Esophagus muscularis mucosa (tissue), 3 donors: Measurements from ENCODE around the gene TMEM131L.

Source experiments
- POLR2A ChIP-seq: fragments of 450-650 bp; IDR thresholded peaks from one replicate; pipeline ENCODE4 v1.6.1; 2017; ENCODE audit warnings: antibody characterized with exemption, moderate library complexity, mild to moderate bottlenecking, low read depth
- POLR2AphosphoS5 ChIP-seq, 2 donors: sonication (generic); formaldehyde crosslinking; IDR thresholded peaks; one replicate each; pipeline ENCODE4 v1.6.1; 2017; ENCODE audit warnings: antibody characterized with exemption in 2 of 2
- TF ChIP-seq, protein P1 (sequence below), 3 experiments: fragments of 200-600 bp in 2 of 3; fragments of 450-650 bp in 1 of 3; sonication (generic) in 2 of 3; IDR thresholded peaks; one replicate each; pipeline ENCODE4 v1.5.1; 2017 to 2019; ENCODE audit warnings: antibody characterized with exemption in 3 of 3, mild to moderate bottlenecking in 2 of 3, moderate library complexity in 1 of 3

DNA sequence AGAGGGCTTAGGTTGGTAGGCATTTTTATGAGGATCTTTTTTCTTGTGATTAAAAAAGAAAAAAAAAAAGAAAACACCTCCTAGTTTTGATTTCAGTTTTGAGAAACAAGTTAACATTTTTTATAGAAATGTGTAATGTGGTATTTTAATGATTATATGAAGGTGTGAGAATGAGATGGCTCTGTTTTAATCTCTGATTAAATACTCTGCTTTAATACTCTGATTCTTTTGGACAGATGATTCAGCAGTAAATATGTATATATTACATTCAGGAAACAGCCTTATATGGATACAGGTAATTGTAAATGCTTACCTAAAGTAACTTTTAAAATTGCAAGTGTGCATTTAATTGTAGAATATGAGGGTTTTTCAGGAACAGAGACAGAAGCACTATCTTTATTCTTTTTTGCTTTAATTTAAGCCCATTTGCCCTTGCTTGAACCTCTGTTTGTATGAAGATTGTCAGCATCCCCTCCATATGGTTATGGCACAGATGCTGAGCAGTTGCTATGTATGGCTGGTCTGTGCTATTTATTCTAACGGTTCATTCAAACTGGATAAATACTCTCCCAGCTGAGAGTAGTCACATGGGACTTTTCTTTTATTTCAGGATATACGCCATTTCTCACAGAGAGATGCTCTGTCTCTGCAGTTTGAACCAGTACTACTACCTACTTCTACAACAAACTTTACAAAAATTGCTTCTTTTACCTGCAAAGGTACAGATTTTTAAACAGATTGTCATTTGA lies 117.0 kb downstream of the TMEM131L start:
- TF ChIP-seq, protein P1, sequence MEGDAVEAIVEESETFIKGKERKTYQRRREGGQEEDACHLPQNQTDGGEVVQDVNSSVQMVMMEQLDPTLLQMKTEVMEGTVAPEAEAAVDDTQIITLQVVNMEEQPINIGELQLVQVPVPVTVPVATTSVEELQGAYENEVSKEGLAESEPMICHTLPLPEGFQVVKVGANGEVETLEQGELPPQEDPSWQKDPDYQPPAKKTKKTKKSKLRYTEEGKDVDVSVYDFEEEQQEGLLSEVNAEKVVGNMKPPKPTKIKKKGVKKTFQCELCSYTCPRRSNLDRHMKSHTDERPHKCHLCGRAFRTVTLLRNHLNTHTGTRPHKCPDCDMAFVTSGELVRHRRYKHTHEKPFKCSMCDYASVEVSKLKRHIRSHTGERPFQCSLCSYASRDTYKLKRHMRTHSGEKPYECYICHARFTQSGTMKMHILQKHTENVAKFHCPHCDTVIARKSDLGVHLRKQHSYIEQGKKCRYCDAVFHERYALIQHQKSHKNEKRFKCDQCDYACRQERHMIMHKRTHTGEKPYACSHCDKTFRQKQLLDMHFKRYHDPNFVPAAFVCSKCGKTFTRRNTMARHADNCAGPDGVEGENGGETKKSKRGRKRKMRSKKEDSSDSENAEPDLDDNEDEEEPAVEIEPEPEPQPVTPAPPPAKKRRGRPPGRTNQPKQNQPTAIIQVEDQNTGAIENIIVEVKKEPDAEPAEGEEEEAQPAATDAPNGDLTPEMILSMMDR (IDR thresholded peaks at IDR 0.05): no peak
- no peak for TF ChIP-seq POLR2AphosphoS5 (IDR thresholded peaks at IDR 0.05)
- TF ChIP-seq POLR2A: no peak
